ENCODE results near the gene CHPF2.

CHPF2 gene

GRCh38 chr7:151233804-151234203 lies 1.5 kb downstream of the CHPF2 start:
- no peak for DNase-seq
- no peak for TF ChIP-seq POLR2A (IDR thresholded peaks at IDR 0.05; ENCODE audit: low read length)
- no peak for TF ChIP-seq GATA1 (IDR thresholded peaks at IDR 0.05; ENCODE audit: low read depth, low read length)

GRCh38 chr7:151235091-151235787 lies 3.0 kb downstream of the CHPF2 start:
- DNase-seq = no peak
- TF ChIP-seq GATA1 (IDR thresholded peaks at IDR 0.05; ENCODE audit: low read depth, low read length) = no peak
- TF ChIP-seq POLR2A (IDR thresholded peaks at IDR 0.05; ENCODE audit: low read length) = no peak

- no peak for DNase-seq
- TF ChIP-seq POLR2A (IDR thresholded peaks at IDR 0.05; ENCODE audit: low read length) = no peak
- TF ChIP-seq GATA1 (IDR thresholded peaks at IDR 0.05; ENCODE audit: low read depth, low read length) = no peak
Measured at GRCh38 chr7:151236406-151236805, 4.1 kb downstream of the CHPF2 start.

- no peak for DNase-seq
- no peak for TF ChIP-seq GATA1 (IDR thresholded peaks at IDR 0.05; ENCODE audit: low read depth, low read length)
- TF ChIP-seq POLR2A (IDR thresholded peaks at IDR 0.05; ENCODE audit: low read length) = no peak
Measured at GRCh38 chr7:151237244-151238189, 5.2 kb downstream of the CHPF2 start.

GRCh38 chr7:151238190-151238810 lies 6.0 kb downstream of the CHPF2 start:
- no peak for TF ChIP-seq GATA1 (IDR thresholded peaks at IDR 0.05; ENCODE audit: low read depth, low read length)
- no peak for TF ChIP-seq POLR2A (IDR thresholded peaks at IDR 0.05; ENCODE audit: low read length)
- DNase-seq = no peak

- DNase-seq = no peak
- TF ChIP-seq GATA1 (IDR thresholded peaks at IDR 0.05; ENCODE audit: low read depth, low read length) = no peak
- no peak for TF ChIP-seq POLR2A (IDR thresholded peaks at IDR 0.05; ENCODE audit: low read length)
Measured at GRCh38 chr7:151238924-151239836, 6.9 kb downstream of the CHPF2 start.

- TF ChIP-seq POLR2A (IDR thresholded peaks at IDR 0.05; ENCODE audit: low read length) (no peak), GATA1 (IDR thresholded peaks at IDR 0.05; ENCODE audit: low read depth, low read length) (no peak)
- no peak for DNase-seq
Measured at GRCh38 chr7:151239837-151240459, 7.7 kb downstream of the CHPF2 start.

- DNase-seq = no peak
- TF ChIP-seq GATA1 (IDR thresholded peaks at IDR 0.05; ENCODE audit: low read depth, low read length) = no peak
- TF ChIP-seq POLR2A (IDR thresholded peaks at IDR 0.05; ENCODE audit: low read length) = no peak
Measured at GRCh38 chr7:151240536-151240935, 8.3 kb downstream of the CHPF2 start.

- DNase-seq = no peak
- TF ChIP-seq GATA1 (IDR thresholded peaks at IDR 0.05; ENCODE audit: low read depth, low read length) (no peak), POLR2A (IDR thresholded peaks at IDR 0.05; ENCODE audit: low read length) (no peak)
Measured at GRCh38 chr7:151240942-151241754, 8.9 kb downstream of the CHPF2 start.

- TF ChIP-seq POLR2A (IDR thresholded peaks at IDR 0.05; ENCODE audit: low read length) (no peak), GATA1 (IDR thresholded peaks at IDR 0.05; ENCODE audit: low read depth, low read length) (no peak)
- no peak for DNase-seq
Measured at GRCh38 chr7:151241755-151242096, 9.4 kb downstream of the CHPF2 start.

- no peak for TF ChIP-seq POLR2A (IDR thresholded peaks at IDR 0.05; ENCODE audit: low read length)
- DNase-seq = no peak
Measured at GRCh38 chr7:151242159-151243044, 10.1 kb downstream of the CHPF2 start.

GRCh38 chr7:151243045-151243349 lies 10.7 kb downstream of the CHPF2 start:
- no peak for DNase-seq
- TF ChIP-seq POLR2A (IDR thresholded peaks at IDR 0.05; ENCODE audit: low read length) = no peak
- no peak for TF ChIP-seq GATA1 (IDR thresholded peaks at IDR 0.05; ENCODE audit: low read depth, low read length)
